Right cardiac atrium (tissue), 5 donors: ENCODE measurements around the gene VPS13D. TPM values are rescaled to one million over a fixed set of nuclear protein-coding genes. Genes with fewer than 3 reads are reported as not detected.
A peak's percentile ranks its signal among the peaks of the same experiment; 100 is the strongest.
"Not testable (repeated sequence)": the region's sequence is repeated elsewhere in the genome, so short reads cannot be mapped to it uniquely, and the experiment has no call there.

Experiments used
- ATAC-seq, 2 donors: fragments of 200-7000 bp; cut with Tn5 transposase; one replicate each; pipeline versions ENCODE4 v1.8.0 to v1.9.1; 2020; ENCODE audit warnings: moderate library complexity in 2 of 2, mild to moderate bottlenecking in 1 of 2
- DNase-seq, 3 donors: peaks; one replicate each; pipeline ENCODE4 v3.0.0-alpha.2; 2020
- H3K27ac ChIP-seq: one replicate; pipeline ENCODE4 v1.5.1; 2013; ENCODE audit warnings: mild to moderate bottlenecking, low read length, control low read depth, moderate library complexity
- H3K27me3 ChIP-seq: one replicate; pipeline ENCODE4 v1.6.1; 2013; ENCODE audit not compliant: control insufficient read depth, insufficient read depth
- H3K4me1 ChIP-seq: one replicate; pipeline ENCODE4 v1.6.1; 2013; ENCODE audit warnings: low read length; ENCODE audit not compliant: control insufficient read depth, insufficient read depth
- H3K4me3 ChIP-seq: one replicate; pipeline ENCODE4 v1.5.1; 2013; ENCODE audit warnings: low read length, control low read depth
- H3K9me3 ChIP-seq: one replicate; pipeline ENCODE4 v1.6.1; 2013; ENCODE audit warnings: low read length; ENCODE audit not compliant: control insufficient read depth
- WGBS: extraction: QIAGEN DNeasy Blood & Tissue Kit; methylation state at CpG from one replicate; pipeline ENCODE4 v1.1.7; 2013; 5-methylcytosine and 5-hydroxymethylcytosine counted together
- intact Hi-C, 4 donors: fragments of 100-400 bp; cut with DNase I; formaldehyde crosslinking; loops; one replicate each; pipeline versions ENCODE4 v1.11.0 to v1.14.0; 2022 to 2023
- polyA plus RNA-seq: library from polyadenylated mRNA; stranded (reverse); fragments of 200-250 nt; gene quantifications from one replicate; pipeline ENCODE4 v1.2.3, GENCODE V29; 2013
- total RNA-seq, 4 donors: library from RNA; stranded (reverse); fragmentation: NEBNext Ultra II Directional; extraction: Animal tissue kit (Norgen Biotek cat#: 25700); gene quantifications; one replicate each; pipeline ENCODE4 v1.2.1, GENCODE V29; 2021
- donor health status: healthy with polysubstance abuse.
- donor health status: DM: no; HTN: yes; CAD: no.
- donor health status: DM: no; HTN: no; CAD: no.
- donor health status: DM: no; HTN: yes; CAD: no; lungs with severe emphysema.
- donor health status: DM: yes; HTN: yes; CAD: no.

Gene VPS13D
- total and polyA plus RNA-seq, 5 donors: 25.8 to 56.4 (median 54.8) TPM

DNA sequence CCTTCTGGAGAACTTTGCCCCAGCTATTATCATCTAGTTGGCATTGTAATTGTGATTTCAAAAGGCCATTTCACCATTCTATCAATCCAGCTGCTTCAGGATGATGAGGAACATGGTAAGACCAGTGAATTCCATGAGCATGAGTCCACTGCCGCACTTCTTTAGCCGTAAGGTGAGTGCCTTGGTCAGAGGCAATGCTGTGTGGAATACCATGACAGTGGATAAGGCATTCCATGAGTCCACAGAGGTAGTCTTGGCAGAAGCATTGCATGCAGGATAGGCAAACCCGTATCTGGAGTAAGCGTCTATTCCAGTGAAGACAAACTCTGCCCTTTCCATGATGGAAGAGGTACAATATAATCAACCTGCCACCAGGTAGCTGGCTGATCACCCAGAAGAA lies 160.5 kb downstream of the VPS13D start:
- ATAC-seq, H3K9me3 ChIP-seq, DNase-seq, H3K4me1 ChIP-seq, H3K27ac ChIP-seq, H3K27me3 ChIP-seq, H3K4me3 ChIP-seq, intact Hi-C loops: not testable (repeated sequence)
- 99% methylated on average over 4 of the region's 4 CpGs for WGBS

- ATAC-seq (peak in 1 of 2 donors; percentile 80), DNase-seq (no peak)
- Histone ChIP-seq H3K9me3 (no peaks in the 10 kb centered on the region), H3K27me3 (no peaks in the 10 kb centered on the region), H3K27ac (no peak overlapping the region), H3K4me1 (peaks cover 2% of the 10 kb centered on the region), H3K4me3 (no peak overlapping the region)
- intact Hi-C loops: no loop called here
- 61% methylated on average over 7 of the region's 7 CpGs for WGBS
Observed at GRCh38 chr1:12397462-12398450, 167.9 kb downstream of the VPS13D start.

GRCh38 chr1:12398479-12398878 lies 168.6 kb downstream of the VPS13D start:
- Histone ChIP-seq H3K4me1 (peaks cover 2% of the 10 kb centered on the region), H3K27ac (no peak overlapping the region), H3K9me3 (no peaks in the 10 kb centered on the region), H3K27me3 (no peaks in the 10 kb centered on the region), H3K4me3 (no peak overlapping the region)
- DNase-seq (no peak), ATAC-seq (peak in 1 of 2 donors; percentile 58)
- intact Hi-C loops: no loop called here
- 71% methylated on average over 6 of the region's 6 CpGs for WGBS

- DNase-seq: no peak
- intact Hi-C loops: no loop called here
- Histone ChIP-seq H3K4me1 (peaks cover 2% of the 10 kb centered on the region), H3K9me3 (no peaks in the 10 kb centered on the region), H3K27ac (no peak overlapping the region), H3K27me3 (no peaks in the 10 kb centered on the region), H3K4me3 (no peak overlapping the region)
- ATAC-seq: no peak
- WGBS: 95% methylated on average over 10 of the region's 10 CpGs
Observed at GRCh38 chr1:12400027-12400693, 170.3 kb downstream of the VPS13D start.

- no peak overlapping the region for H3K27ac ChIP-seq
- ATAC-seq (no peak), DNase-seq (no peak)
- H3K4me1 ChIP-seq: peaks cover 6% of the 10 kb centered on the region
- intact Hi-C loops: no loop called here
- H3K4me3 ChIP-seq: no peak overlapping the region
- 82% methylated on average over 3 of the region's 3 CpGs for WGBS
- no peaks in the 10 kb centered on the region for H3K9me3 ChIP-seq
- H3K27me3 ChIP-seq: no peaks in the 10 kb centered on the region
Observed at GRCh38 chr1:12402159-12402673, 172.4 kb downstream of the VPS13D start.

GRCh38 chr1:12402842-12403241 lies 173.0 kb downstream of the VPS13D start:
- intact Hi-C loops: no loop called here

GRCh38 chr1:12404918-12405317 lies 175.1 kb downstream of the VPS13D start:
- peak in 2 of 3 donors; percentile 41 to 58 for DNase-seq
- Histone ChIP-seq H3K4me1 (peaks cover 11% of the 10 kb centered on the region), H3K9me3 (no peaks in the 10 kb centered on the region), H3K27ac (no peak overlapping the region), H3K27me3 (no peaks in the 10 kb centered on the region), H3K4me3 (no peak overlapping the region)
- intact Hi-C loops: loop anchor here in 1 of 4 donors (5.0 kb wide), 1 partner anchor 212 kb away; the partner anchor contains the start of gene DHRS3
- ATAC-seq: no peak
- 97% methylated on average over 13 of the region's 13 CpGs for WGBS

More at GRCh38 chr1:12402842-12403241, 173.0 kb downstream of the VPS13D start:
- no peak for DNase-seq
- Histone ChIP-seq H3K4me1 (peaks cover 6% of the 10 kb centered on the region), H3K4me3 (no peak overlapping the region), H3K27ac (no peak overlapping the region), H3K9me3 (no peaks in the 10 kb centered on the region), H3K27me3 (no peaks in the 10 kb centered on the region)
- no peak for ATAC-seq
- 79% methylated on average over 1 of the region's 1 CpG for WGBS

GRCh38 chr1:12405325-12406210 lies 175.7 kb downstream of the VPS13D start:
- H3K4me1 ChIP-seq: peaks cover 11% of the 10 kb centered on the region
- no peaks in the 10 kb centered on the region for H3K27me3 ChIP-seq
- intact Hi-C loops: loop anchor here in 1 of 4 donors (5.0 kb wide), 1 partner anchor 212 kb away; the partner anchor contains the start of gene DHRS3
- H3K27ac ChIP-seq: peak overlapping the region; percentile 54
- no peaks in the 10 kb centered on the region for H3K9me3 ChIP-seq
- ATAC-seq: peak; percentile 47 to 57
- DNase-seq: peak in 2 of 3 donors; percentile 49 to 77
- no peak overlapping the region for H3K4me3 ChIP-seq
- WGBS: 59% methylated on average over 9 of the region's 9 CpGs

- WGBS: 37% methylated on average over 8 of the region's 8 CpGs
- H3K9me3 ChIP-seq: no peaks in the 10 kb centered on the region
- DNase-seq (no peak), ATAC-seq (peak; percentile 83 to 90)
- H3K27ac ChIP-seq: peak overlapping the region; percentile 55
- intact Hi-C loops: loop anchor here in 1 of 4 donors (5.0 kb wide), 1 partner anchor 211 kb away; the partner anchor contains the start of gene DHRS3
- no peak overlapping the region for H3K4me3 ChIP-seq
- no peaks in the 10 kb centered on the region for H3K27me3 ChIP-seq
- peaks cover 8% of the 10 kb centered on the region for H3K4me1 ChIP-seq
Observed at GRCh38 chr1:12406211-12407021, 176.6 kb downstream of the VPS13D start.
